Activated naive CD8-positive, alpha-beta T cell treated with anti-CD3 and anti-CD28 coated beads, Interleukin-2, amount 50 U/mL, for 24 hours (primary cell): Measurements from ENCODE around the gene ABI2.

ENCODE experiments used
- ATAC-seq: fragments of 150-1000 bp; cut with Tn5 transposase; one replicate; pipeline ENCODE4 v1.10.0; 2021
- DNase-seq: peaks from one replicate; pipeline ENCODE4 v3.0.0; 2021
- H3K27ac Mint-ChIP-seq: one replicate; pipeline ENCODE4 v1.8.0; 2021; ENCODE audit warnings: mild to moderate bottlenecking, mixed read lengths
- H3K27me3 Mint-ChIP-seq: one replicate; pipeline ENCODE4 v1.8.0; 2021; ENCODE audit warnings: mixed read lengths
- H3K36me3 Mint-ChIP-seq: one replicate; pipeline ENCODE4 v1.8.0; 2021; ENCODE audit warnings: low read depth, mixed read lengths
- H3K4me1 Mint-ChIP-seq: one replicate; pipeline ENCODE4 v1.8.0; 2021; ENCODE audit warnings: mixed read lengths
- H3K4me3 Mint-ChIP-seq: one replicate; pipeline ENCODE4 v1.8.0; 2021; ENCODE audit warnings: mild to moderate bottlenecking, moderate library complexity, mixed read lengths
- H3K9me3 Mint-ChIP-seq: one replicate; pipeline ENCODE4 v1.8.0; 2021; ENCODE audit warnings: mixed read lengths

Gene ABI2

DNA sequence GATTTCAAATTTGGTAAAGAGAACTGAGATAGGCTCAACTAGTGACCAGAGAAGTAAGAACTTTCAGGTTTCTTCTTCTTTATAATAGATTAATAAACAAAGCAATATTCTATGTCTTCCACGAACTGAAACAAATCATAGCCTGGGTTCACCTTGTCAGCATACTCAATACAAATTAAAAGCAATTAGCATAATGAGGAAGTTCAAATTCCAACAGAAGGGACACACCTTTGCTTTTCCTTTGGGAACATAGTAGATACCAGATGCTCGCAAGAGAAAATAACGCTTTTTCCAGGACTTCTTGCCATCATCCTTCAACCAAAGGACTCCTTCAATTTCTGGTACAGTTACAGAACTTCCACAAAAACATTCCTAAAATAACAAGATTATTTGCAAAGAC, 127.0 kb downstream of the ABI2 start:
- no peak for ATAC-seq
- peaks cover 2% of the 10 kb centered on the region for H3K36me3 Mint-ChIP-seq
- H3K4me3 Mint-ChIP-seq = no peak overlapping the region
- DNase-seq = no peak
- H3K27me3 Mint-ChIP-seq = no peaks in the 10 kb centered on the region
- no peaks in the 10 kb centered on the region for H3K9me3 Mint-ChIP-seq
- no peak overlapping the region for H3K27ac Mint-ChIP-seq
- no peaks in the 10 kb centered on the region for H3K4me1 Mint-ChIP-seq

DNA sequence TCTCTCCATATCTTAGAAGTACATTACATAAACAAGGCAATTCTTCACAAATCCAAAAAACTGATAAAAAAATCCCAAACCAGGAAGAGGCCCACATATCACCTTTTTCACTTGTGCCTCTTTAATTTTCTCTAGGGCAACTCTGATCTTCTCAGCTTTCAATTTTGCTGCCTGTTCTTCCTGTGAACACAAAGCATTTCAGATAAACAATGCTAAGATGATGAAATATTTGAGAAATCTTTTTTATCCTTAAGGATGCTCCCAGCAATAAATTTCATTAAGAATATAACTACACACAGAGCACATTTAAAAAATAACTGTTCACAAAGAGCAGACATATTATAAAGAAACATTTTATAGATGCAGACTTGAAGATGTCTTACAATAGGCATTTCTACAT, 133.6 kb downstream of the ABI2 start:
- H3K4me1 Mint-ChIP-seq = no peaks in the 10 kb centered on the region

DNA sequence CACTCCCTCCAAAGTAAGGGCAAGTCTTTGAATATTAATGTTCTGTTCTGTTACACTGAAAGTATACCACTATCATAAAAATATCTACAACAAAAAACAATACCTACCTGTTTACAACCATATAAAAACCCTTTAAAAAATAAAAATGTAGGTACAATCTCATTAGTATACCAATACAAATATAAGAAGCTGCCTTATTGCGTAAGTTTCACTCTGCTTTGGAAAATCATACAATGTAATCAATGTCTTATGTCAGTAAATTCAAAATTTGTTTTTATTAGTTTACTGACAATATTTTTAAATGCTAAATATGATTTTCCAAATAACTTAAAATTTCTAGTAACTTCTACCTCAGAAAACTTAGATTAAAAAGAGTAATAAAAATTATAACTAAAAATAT, 134.1 kb downstream of the ABI2 start:
- no peak for ATAC-seq
- no peak for DNase-seq
- H3K27ac Mint-ChIP-seq = no peak overlapping the region

More for the DNA sequence above, 133.6 kb downstream of the ABI2 start:
- ATAC-seq (no peak), DNase-seq (no peak)
- Mint-ChIP-seq H3K9me3 (no peaks in the 10 kb centered on the region), H3K4me3 (no peak overlapping the region), H3K36me3 (peaks cover 2% of the 10 kb centered on the region), H3K27me3 (peaks cover 3% of the 10 kb centered on the region), H3K27ac (no peak overlapping the region)

DNA sequence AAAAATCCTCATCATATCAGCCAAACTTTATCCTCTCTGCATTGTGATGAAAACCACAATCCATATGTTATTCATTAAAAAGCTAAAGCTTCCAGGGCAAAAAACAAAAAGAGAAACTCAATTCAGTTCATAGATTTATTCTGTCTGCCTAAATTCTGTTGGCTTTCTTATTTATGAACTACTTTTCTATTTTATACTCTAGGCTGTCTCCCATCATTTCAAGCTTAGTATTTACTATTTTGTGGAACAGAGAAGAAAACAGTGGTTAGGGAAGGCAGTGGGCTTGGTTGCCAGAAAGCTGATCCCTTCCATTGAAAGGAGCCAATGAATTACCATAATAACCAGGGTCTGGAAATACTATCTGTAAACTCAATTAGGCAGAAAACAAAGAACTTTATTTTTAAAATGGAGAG, 135.1 kb downstream of the ABI2 start:
- Mint-ChIP-seq H3K27ac (no peak overlapping the region), H3K4me3 (no peak overlapping the region), H3K36me3 (peaks cover 2% of the 10 kb centered on the region), H3K27me3 (peaks cover 3% of the 10 kb centered on the region), H3K9me3 (no peaks in the 10 kb centered on the region), H3K4me1 (no peaks in the 10 kb centered on the region)
- DNase-seq (no peak), ATAC-seq (no peak)

More for the DNA sequence above, 134.1 kb downstream of the ABI2 start:
- peaks cover 2% of the 10 kb centered on the region for H3K36me3 Mint-ChIP-seq
- peaks cover 3% of the 10 kb centered on the region for H3K27me3 Mint-ChIP-seq
- H3K4me1 Mint-ChIP-seq = no peaks in the 10 kb centered on the region
- no peak overlapping the region for H3K4me3 Mint-ChIP-seq
- no peaks in the 10 kb centered on the region for H3K9me3 Mint-ChIP-seq

DNA sequence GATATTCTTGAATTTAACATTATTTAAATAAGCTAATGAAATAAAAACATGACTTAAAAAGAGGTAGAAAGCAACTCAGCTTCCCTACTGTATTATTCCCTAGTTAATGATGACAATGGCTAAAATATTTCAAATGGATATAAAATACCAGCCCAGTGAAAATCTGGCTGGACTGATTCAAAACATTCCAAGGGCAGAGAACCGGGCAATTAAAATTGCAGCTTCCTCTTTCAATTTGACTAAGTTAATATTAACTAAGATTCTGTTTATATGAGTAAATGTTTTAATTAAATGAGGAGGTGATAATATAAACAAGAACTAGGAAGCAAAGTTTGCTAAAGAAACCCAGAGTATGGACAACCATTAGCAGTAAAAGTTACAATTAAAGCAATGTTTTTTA, 141.4 kb downstream of the ABI2 start:
- Mint-ChIP-seq H3K27me3 (peaks cover 3% of the 10 kb centered on the region), H3K4me1 (no peaks in the 10 kb centered on the region), H3K36me3 (no peaks in the 10 kb centered on the region), H3K27ac (no peak overlapping the region), H3K4me3 (no peak overlapping the region), H3K9me3 (no peaks in the 10 kb centered on the region)
- ATAC-seq (no peak), DNase-seq (no peak)

DNA sequence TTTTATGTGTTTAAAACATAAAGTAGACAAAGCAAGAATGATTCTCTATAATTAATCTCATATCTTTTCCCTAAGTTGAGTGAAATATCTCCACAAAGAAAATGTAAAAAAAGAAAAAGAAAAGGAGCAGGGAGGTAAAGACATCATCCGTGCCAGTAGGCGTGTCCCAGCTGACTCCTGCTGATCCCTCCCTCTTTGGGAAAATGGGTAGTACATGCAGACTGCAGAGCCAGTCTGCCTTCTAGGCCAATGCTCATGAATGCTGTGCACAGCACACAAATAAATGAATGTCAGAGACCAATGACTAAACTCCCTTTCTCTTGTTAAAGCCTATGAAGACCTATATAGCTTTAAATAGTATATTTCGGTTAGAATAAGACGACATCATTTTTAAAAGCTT, 142.2 kb downstream of the ABI2 start:
- no peak overlapping the region for H3K4me3 Mint-ChIP-seq
- DNase-seq (no peak), ATAC-seq (no peak)
- no peaks in the 10 kb centered on the region for H3K36me3 Mint-ChIP-seq
- H3K27ac Mint-ChIP-seq = no peak overlapping the region
- peaks cover 3% of the 10 kb centered on the region for H3K27me3 Mint-ChIP-seq
- no peaks in the 10 kb centered on the region for H3K4me1 Mint-ChIP-seq
- no peaks in the 10 kb centered on the region for H3K9me3 Mint-ChIP-seq

DNA sequence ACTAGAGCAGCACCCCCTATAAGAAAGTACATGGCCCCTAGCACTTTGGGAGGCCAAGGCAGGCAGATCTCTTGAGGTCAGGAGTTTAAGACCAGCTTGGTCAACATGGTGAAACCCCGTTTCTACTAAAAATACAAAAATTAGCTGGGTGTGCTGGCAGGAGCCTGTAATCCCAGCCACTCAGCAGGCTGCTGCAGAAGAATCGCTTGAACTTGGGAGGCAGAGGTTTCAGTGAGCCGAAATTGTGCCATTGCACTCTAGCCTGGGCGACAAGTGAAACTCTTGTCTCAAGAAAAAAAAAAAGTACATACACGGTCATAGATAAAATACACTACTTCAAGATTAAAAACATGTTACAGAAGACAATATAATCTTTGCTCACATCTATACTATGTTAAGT, 143.1 kb downstream of the ABI2 start:
- Mint-ChIP-seq H3K4me1 (no peaks in the 10 kb centered on the region), H3K27ac (no peak overlapping the region), H3K9me3 (no peaks in the 10 kb centered on the region), H3K36me3 (no peaks in the 10 kb centered on the region), H3K27me3 (peaks cover 3% of the 10 kb centered on the region), H3K4me3 (no peak overlapping the region)
- DNase-seq (no peak), ATAC-seq (no peak)

DNA sequence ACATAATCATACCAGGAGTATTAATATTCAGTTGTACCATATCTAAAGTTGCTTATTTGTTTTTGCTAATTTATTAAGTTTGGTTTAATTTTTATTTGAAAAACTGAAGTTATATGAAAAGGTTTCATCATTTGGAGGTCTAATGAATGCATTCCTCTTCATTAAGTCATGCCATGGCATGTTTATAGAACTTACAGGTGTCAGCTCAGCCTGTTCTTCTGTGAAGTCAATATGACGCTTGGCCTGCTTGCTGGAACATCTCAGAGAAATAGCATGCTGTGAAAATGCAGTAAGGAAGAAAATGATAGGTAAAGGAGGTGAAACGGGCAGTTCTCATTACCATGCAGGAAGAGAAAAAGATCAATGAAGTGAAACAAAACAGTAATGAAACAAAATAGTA, 148.7 kb downstream of the ABI2 start:
- ATAC-seq = no peak
- Mint-ChIP-seq H3K4me1 (no peaks in the 10 kb centered on the region), H3K9me3 (no peaks in the 10 kb centered on the region), H3K27ac (no peak overlapping the region), H3K27me3 (no peaks in the 10 kb centered on the region), H3K4me3 (no peak overlapping the region), H3K36me3 (no peaks in the 10 kb centered on the region)
- DNase-seq = no peak

DNA sequence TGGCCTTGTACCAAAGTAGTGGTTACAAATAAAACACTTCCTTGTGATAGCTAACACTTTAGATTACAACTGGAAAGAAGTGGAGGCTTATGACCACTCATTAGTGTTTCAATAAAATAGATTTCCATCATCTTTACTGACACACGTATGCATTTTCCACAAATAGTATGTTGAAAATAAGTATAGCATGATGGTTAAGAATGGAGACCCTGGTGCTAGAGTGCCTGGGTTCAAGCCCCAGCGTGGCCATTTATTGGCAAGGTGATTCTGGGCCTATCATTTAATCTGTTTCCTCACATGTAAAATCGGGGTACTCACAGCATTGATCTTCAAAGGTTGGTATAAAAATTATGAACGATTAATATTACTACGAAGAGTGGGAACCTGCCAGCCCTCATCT, 152.4 kb downstream of the ABI2 start:
- Mint-ChIP-seq H3K9me3 (no peaks in the 10 kb centered on the region), H3K27ac (no peak overlapping the region), H3K36me3 (no peaks in the 10 kb centered on the region), H3K4me1 (peaks cover 6% of the 10 kb centered on the region), H3K27me3 (no peaks in the 10 kb centered on the region), H3K4me3 (no peak overlapping the region)
- DNase-seq (no peak), ATAC-seq (peak; percentile 43)

DNA sequence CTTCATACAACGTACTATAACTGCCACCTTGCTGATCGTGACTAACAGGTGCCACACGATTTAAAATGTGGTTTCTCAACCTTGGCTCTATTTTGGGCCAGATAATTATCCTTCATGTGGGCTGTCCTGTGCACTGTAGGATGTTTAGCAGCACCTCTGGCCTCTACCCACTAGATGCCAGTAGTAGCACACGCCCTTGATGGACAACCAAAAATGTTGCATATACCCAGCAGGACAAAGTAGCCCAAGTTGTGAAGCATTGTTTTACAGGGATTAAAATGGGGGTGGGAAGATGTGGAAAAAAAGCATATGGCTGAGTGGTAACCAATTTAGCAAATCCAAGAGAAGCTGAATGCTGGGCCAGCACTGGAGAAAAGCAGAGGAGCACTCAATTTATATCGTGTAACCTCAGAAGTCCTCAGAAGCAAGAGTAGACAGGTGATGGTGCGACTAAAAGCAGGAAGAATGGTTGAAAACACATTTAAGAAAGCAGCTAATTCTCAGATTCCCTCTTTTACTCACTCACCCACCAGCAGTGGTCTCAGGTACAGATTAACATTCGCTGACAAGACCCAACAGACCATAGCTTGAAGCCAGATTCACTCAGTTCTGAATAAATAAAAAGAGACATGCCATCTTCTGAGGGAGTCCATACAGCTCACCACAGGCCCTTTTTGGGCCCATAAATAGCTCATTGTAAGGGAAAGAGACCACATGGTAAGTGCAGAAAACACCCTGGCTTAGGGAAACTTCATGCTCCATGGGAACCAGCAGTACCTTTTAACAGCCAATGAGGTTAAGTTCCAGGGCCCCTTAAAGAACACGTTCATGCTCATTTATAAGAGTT, 156.3 kb downstream of the ABI2 start:
- ATAC-seq (peak; percentile 74), DNase-seq (peak; percentile 25)
- no peak overlapping the region for H3K27ac Mint-ChIP-seq
- no peaks in the 10 kb centered on the region for H3K36me3 Mint-ChIP-seq
- no peaks in the 10 kb centered on the region for H3K27me3 Mint-ChIP-seq
- no peaks in the 10 kb centered on the region for H3K9me3 Mint-ChIP-seq
- H3K4me1 Mint-ChIP-seq = peaks cover 6% of the 10 kb centered on the region
- H3K4me3 Mint-ChIP-seq = no peak overlapping the region

DNA sequence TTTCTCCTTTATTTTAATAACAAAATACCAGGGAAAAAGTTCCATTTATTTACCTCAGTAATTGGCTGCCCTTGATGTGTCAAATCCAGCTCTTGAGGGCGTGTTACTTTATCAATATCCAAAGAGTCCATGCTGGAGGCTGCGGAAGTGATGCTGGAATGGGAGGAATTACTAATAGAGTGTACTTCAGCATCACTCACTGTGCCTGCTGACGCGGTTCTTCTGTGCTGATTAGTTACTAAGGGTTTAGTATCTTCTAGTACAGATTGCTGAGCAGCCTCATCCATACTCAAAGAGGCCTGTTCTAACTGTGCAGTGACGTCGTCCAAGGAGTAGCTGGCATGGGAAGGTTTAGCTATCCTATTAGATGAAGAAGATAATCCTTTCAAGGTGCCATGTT, 161.3 kb downstream of the ABI2 start:
- no peak for DNase-seq
- no peaks in the 10 kb centered on the region for H3K36me3 Mint-ChIP-seq
- H3K4me1 Mint-ChIP-seq = peaks cover 15% of the 10 kb centered on the region
- no peaks in the 10 kb centered on the region for H3K9me3 Mint-ChIP-seq
- no peak for ATAC-seq
- H3K27me3 Mint-ChIP-seq = no peaks in the 10 kb centered on the region
- no peak overlapping the region for H3K27ac Mint-ChIP-seq
- H3K4me3 Mint-ChIP-seq = no peak overlapping the region

DNA sequence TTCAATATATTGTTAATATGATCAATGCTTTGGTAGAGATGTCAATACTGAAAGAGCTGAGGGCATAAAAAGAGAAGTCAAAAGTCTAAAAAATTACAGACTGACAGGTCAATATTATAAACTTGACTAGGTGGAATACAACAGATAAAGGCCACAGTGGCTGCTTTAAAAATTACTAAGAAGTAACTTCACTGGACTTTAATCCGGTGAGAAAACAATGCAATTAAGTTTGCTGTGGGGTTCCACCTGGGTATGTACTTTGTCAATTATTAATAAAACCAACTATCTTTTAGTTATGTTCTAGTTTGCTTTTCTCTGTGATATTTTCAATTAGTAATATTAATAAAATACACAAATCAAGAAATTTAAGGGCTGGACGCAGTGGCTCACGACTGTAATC, 162.2 kb downstream of the ABI2 start:
- Mint-ChIP-seq H3K36me3 (no peaks in the 10 kb centered on the region), H3K4me1 (peaks cover 13% of the 10 kb centered on the region)

DNA sequence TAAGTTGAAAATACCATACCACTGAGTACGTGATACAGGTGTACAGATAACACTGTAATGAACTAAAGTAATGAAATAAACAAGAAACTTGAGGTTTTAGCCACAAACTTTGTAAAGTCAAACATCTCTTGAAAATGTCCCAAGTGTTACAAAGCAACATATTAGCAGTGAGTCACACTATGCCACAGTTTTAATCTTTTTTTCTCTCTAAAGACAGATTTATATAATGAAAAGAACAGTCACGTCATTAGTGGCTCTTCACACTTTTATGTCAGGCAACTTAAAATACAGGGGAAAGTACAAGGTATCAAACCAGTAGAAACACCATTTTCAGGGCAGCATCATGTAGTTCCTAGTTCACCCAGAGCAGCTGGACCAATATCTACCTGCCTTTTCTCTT, 164.8 kb downstream of the ABI2 start:
- Mint-ChIP-seq H3K4me1 (peaks cover 15% of the 10 kb centered on the region), H3K27me3 (no peaks in the 10 kb centered on the region), H3K9me3 (no peaks in the 10 kb centered on the region), H3K4me3 (no peak overlapping the region), H3K36me3 (no peaks in the 10 kb centered on the region), H3K27ac (no peak overlapping the region)
- ATAC-seq = peak; percentile 49
- DNase-seq = no peak

More for the DNA sequence above, 162.2 kb downstream of the ABI2 start:
- H3K4me3 Mint-ChIP-seq = no peak overlapping the region
- H3K27ac Mint-ChIP-seq = no peak overlapping the region
- no peaks in the 10 kb centered on the region for H3K27me3 Mint-ChIP-seq
- no peaks in the 10 kb centered on the region for H3K9me3 Mint-ChIP-seq
- DNase-seq (no peak), ATAC-seq (no peak)
